ENCODE data around the gene TTC29.
"Not testable (repeated sequence)": the region's sequence is repeated elsewhere in the genome, so short reads cannot be mapped to it uniquely, and the experiment has no call there.

The TTC29 gene

DNA sequence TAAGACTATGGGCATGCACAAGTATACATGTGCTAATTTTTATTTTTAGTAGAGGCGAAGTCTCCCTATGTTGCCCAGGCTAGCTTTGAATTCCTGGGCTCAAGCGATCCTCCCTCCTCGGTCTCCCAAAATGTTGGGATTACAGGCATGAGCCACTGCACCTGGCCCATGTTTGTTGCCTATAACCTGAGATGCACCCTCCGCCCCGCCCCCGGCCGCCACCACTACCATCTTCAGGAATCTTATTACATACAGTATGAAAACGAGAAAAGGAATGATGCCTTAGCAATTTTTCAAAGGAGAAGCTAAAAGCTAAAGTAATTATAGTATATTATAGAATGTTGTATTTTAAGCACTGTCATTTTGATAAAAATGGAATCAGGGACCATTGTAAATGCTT lies 245.8 kb downstream of the TTC29 start:
- DNase-seq (ENCODE audit: low read depth in 2 of 2): no peak

DNA sequence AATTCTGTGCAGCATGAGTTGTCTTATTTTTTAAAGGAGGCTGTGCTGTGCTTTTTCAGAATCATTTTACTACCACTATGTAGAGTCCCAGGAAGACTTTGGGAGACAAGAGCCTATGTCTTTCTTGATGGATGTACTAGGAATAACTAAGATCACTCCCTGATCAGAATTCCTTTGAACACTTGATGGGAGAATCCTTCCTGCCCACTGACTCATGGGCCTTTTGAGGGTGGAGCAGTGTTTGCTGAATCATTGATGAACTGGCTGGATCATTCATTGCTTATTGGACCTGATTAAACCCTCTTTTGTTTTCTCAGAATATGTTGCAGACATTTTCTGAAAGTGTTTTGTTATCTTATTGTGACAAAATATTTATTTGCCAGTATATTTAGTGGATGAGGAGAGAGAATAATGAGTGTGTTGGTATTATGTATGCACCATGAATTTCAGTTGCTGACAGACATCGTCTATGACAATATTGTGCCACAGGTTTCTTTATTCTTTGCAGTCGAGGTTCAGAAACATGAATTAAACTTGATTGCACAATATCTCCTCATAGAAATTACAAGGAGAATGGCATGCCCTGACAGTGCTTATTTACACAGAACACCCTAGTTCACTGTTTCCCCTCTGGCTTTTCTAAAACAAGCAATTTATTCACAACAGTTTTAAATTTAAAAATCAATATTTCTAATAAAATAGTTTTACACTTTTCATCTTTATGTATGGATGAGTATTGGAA lies 270.7 kb downstream of the TTC29 start:
- no peak for DNase-seq (ENCODE audit: low read depth in 2 of 2)

DNA sequence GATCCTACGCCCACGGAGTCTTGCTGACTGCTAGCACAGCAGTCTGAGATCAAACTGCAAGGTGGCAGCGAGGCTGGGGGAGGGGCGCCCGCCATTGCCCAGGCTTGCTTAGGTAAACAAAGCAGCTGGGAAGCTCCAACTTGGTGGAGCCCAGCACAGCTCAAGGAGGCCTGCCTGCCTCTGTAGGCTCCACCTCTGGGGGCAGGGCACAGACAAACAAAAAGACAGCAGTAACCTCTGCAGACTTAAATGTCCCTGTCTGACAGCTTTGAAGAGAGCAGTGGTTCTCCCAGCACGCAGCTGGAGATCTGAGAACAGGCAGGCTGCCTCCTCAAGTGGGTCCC lies 281.7 kb downstream of the TTC29 start:
- DNase-seq (ENCODE audit: low read depth in 2 of 2): not testable (repeated sequence)

DNA sequence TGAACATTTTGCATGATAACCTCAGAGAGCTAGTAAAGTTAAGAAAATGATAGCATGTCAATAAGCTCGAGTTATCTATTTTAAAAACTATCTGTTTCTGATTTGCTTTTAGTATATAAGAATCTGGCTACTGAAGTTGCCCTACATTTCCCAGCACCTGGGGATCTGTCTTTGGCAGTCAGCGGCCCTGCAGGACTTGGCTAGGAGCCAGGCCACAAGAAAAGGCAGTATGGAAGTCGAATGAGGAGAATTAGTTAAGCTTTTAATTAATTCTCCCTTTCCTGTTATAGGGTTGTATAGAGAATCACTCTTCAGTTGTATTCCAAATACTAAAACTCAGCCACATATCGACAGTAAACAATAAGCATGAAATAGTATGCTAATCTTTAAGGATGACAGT lies 284.3 kb downstream of the TTC29 start:
- DNase-seq (ENCODE audit: low read depth in 2 of 2): no peak

Data from stimulated activated CD8-positive, alpha-beta memory T cell treated with anti-CD3 and anti-CD28 coated beads, Interleukin-15, amount 100 ng/mL, for 48 hours (primary cell).